ENCODE results near the gene TRPM4. TPM values are rescaled to one million over a fixed set of nuclear protein-coding genes. Genes with fewer than 3 reads are reported as not detected.

Gene TRPM4
- total and polyA plus RNA-seq, 4 experiments from 2014 or later: 0.41 TPM; not detected in 3

DNA sequence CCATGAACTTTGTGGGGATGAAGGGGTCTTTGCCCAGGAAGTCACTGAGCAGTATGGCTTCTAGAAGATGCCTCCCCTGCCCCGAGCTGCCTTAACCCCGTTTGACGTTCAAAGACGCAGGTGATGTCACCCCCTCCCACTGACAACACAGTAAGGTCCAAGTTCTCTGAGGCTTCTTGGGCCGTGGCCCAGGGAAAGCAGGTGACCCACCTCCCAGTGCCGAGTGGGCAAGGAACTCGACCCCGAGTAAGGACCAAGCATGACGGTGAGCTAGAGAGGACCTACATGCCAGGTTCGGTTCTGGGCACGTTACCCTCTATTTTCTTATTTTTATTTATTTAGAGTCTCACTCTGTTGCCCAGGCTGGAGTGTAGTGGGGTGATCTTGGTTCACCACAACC, 86.1 kb downstream of the TRPM4 start:
- Histone ChIP-seq H3K27me3 (ENCODE audit: insufficient read depth, low read length) (no peaks in the 10 kb centered on the region), H3K36me3 (ENCODE audit: insufficient read depth, low read length) (no peaks in the 10 kb centered on the region), H3K4me1 (ENCODE audit: insufficient read depth, low read length) (no peaks in the 10 kb centered on the region), H3K9me3 (ENCODE audit: control insufficient read depth in 1 of 2, low read length in 2 of 2) (no peaks in the 10 kb centered on the region), H3K4me3 (ENCODE audit: low read length in 2 of 2) (no peak overlapping the region), H3K27ac (ENCODE audit: low read depth, low read length) (no peak overlapping the region)
- Mint-ChIP-seq H3K4me1 (no peaks in the 10 kb centered on the region), H3K27me3 (peaks cover 0 to 3% of the 10 kb centered on the region in 2 donors), H3K9me3 (no peaks in the 10 kb centered on the region), H3K27ac (no peak overlapping the region), H3K4me3 (no peak overlapping the region), H3K36me3 (no peaks in the 10 kb centered on the region)
- no peak for DNase-seq
- intact Hi-C loops (cut with micrococcal nuclease): no loop called here
- CTCF ChIA-PET (ENCODE audit: partially characterized antibody): interaction anchor here (1.2 to 1.4 kb wide), 2 partner anchors 8 to 84 kb away, joined by 3 read pairs; no protein-coding TSS in a partner anchor
- POLR2A ChIA-PET (ENCODE audit: partially characterized antibody): no interaction called here

DNA sequence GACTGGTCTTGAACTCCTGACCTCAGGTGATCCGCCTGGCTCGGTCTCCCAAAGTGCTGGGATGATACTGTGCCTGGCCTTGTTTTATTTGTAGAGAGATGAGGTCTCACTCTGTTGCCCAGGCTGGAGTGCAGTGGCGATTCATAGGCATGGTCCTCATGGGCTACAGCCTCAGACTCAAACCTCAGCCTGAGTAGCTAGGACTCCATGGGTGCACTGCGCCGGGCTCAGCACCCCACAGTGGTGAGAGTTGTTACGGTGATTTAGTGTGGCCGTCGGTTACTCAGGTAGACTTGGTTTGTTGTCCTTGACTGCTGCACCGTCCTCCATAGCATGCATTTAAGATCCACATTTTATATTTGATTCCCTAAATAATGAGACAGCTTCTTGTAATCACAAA, 86.7 kb downstream of the TRPM4 start:
- Histone ChIP-seq H3K27me3 (ENCODE audit: insufficient read depth, low read length) (no peaks in the 10 kb centered on the region), H3K27ac (ENCODE audit: low read depth, low read length) (no peak overlapping the region), H3K36me3 (ENCODE audit: insufficient read depth, low read length) (no peaks in the 10 kb centered on the region), H3K9me3 (ENCODE audit: control insufficient read depth in 1 of 2, low read length in 2 of 2) (no peaks in the 10 kb centered on the region), H3K4me3 (ENCODE audit: low read length in 2 of 2) (no peak overlapping the region), H3K4me1 (ENCODE audit: insufficient read depth, low read length) (no peaks in the 10 kb centered on the region)
- no peak for DNase-seq
- POLR2A ChIA-PET (ENCODE audit: partially characterized antibody): no interaction called here
- intact Hi-C loops (cut with micrococcal nuclease): no loop called here
- Mint-ChIP-seq H3K27ac (no peak overlapping the region), H3K4me1 (no peaks in the 10 kb centered on the region), H3K9me3 (no peaks in the 10 kb centered on the region), H3K36me3 (no peaks in the 10 kb centered on the region), H3K27me3 (no peaks in the 10 kb centered on the region), H3K4me3 (no peak overlapping the region)
- CTCF ChIA-PET (ENCODE audit: partially characterized antibody): interaction anchor here (0.7 to 1.2 kb wide), 2 partner anchors 84 to 402 kb away, joined by 3 read pairs; no protein-coding TSS in a partner anchor

DNA sequence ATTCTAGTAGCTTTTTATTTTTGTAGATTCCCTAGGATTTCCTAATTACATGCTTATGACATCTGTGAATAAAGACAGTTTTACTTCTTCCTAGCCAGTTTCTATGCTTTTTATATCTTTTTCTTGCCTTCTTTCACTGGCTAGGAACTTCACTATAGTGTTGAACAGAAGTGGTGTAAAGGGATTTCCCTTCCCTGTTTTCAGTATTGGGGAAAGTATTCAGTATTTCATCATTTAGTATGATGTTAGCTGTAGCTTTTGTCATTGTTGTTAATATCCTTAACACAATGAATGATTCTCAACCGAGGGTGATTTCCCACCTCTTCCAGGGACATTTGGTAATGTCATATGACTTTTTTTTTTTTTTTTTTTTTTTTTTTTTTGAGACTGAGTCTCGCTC, 90.1 kb downstream of the TRPM4 start:
- H3K4me1 Mint-ChIP-seq: no peaks in the 10 kb centered on the region
- POLR2A ChIA-PET (ENCODE audit: partially characterized antibody): no interaction called here
- H3K4me3 Mint-ChIP-seq: no peak overlapping the region
- intact Hi-C loops (cut with micrococcal nuclease): no loop called here
- H3K36me3 Mint-ChIP-seq: no peaks in the 10 kb centered on the region
- CTCF ChIA-PET (ENCODE audit: partially characterized antibody): no interaction called here
- peaks cover 0 to 1% (median 0%) of the 10 kb centered on the region in 8 donors for H3K9me3 Mint-ChIP-seq
- Histone ChIP-seq H3K4me3 (ENCODE audit: low read length in 2 of 2) (no peak overlapping the region), H3K27me3 (ENCODE audit: insufficient read depth, low read length) (peaks cover 7% of the 10 kb centered on the region), H3K4me1 (ENCODE audit: insufficient read depth, low read length) (no peaks in the 10 kb centered on the region), H3K27ac (ENCODE audit: low read depth, low read length) (no peak overlapping the region), H3K36me3 (ENCODE audit: insufficient read depth, low read length) (no peaks in the 10 kb centered on the region), H3K9me3 (ENCODE audit: control insufficient read depth in 1 of 2, low read length in 2 of 2) (no peaks in the 10 kb centered on the region)
- no peak overlapping the region for H3K27ac Mint-ChIP-seq
- H3K27me3 Mint-ChIP-seq: peaks cover 11% of the 10 kb centered on the region in 2 donors
- DNase-seq: no peak

DNA sequence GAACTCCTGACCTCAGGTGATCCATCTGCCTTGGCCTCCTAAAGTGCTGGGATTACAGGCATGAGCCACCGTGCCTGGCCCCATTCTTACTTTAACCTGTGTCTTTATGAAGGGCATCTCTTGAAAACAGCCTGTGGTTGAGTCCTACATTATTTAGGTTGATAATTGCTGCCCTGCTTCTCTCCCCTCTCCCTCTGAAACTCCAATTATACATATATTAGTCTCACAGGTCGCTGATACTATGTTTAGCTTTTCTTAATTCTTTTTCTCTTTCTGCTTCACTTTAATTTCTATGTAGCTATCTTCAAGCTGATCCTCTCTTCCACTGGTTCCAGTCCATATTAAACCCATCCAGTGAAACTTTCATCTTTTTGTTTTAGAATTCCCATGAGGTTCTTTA, 92.3 kb downstream of the TRPM4 start:
- Mint-ChIP-seq H3K27me3 (peaks cover 16 to 17% of the 10 kb centered on the region in 2 donors), H3K9me3 (peaks cover 0 to 1% (median 0%) of the 10 kb centered on the region in 8 donors), H3K4me1 (no peaks in the 10 kb centered on the region), H3K4me3 (no peak overlapping the region), H3K36me3 (no peaks in the 10 kb centered on the region), H3K27ac (no peak overlapping the region)
- Histone ChIP-seq H3K27ac (ENCODE audit: low read depth, low read length) (no peak overlapping the region), H3K9me3 (ENCODE audit: control insufficient read depth in 1 of 2, low read length in 2 of 2) (no peaks in the 10 kb centered on the region), H3K4me1 (ENCODE audit: insufficient read depth, low read length) (no peaks in the 10 kb centered on the region), H3K36me3 (ENCODE audit: insufficient read depth, low read length) (no peaks in the 10 kb centered on the region), H3K27me3 (ENCODE audit: insufficient read depth, low read length) (peaks cover 7% of the 10 kb centered on the region), H3K4me3 (ENCODE audit: low read length in 2 of 2) (no peak overlapping the region)
- ChIA-PET POLR2A (ENCODE audit: partially characterized antibody) (no interaction called here), CTCF (ENCODE audit: partially characterized antibody) (interaction anchor here (0.7 kb wide), 2 partner anchors 12 to 1139 kb away, joined by 3 read pairs; no protein-coding TSS in a partner anchor)
- no peak for DNase-seq
- intact Hi-C loops (cut with micrococcal nuclease): no loop called here

DNA sequence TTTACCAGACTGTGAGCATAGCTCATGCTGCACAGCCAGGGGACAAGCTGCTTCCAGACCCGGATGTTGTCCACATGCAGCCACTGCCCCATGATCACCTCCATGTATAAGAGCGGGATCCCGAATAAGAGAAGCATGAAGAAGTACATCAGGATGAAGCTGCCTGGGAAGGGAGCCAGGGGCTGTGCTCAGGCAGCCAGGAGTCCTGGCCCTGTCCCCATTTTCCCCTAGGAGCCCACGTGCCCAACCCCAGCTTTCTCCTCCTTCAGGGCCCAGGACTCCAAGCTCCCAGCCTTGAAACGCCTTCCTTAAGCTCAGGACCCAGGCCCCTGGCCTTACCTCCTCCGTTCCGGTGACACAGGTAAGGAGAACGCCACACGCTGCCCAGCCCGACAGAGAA, 98.1 kb downstream of the TRPM4 start:
- no peak for DNase-seq
- Mint-ChIP-seq H3K4me3 (no peak overlapping the region), H3K27me3 (peaks cover 27 to 31% of the 10 kb centered on the region in 2 donors), H3K27ac (no peak overlapping the region), H3K4me1 (no peaks in the 10 kb centered on the region), H3K36me3 (peaks cover 2 to 6% of the 10 kb centered on the region in 2 donors), H3K9me3 (peaks cover 3 to 37% (median 26%) of the 10 kb centered on the region in 8 donors)
- intact Hi-C loops (cut with micrococcal nuclease): no loop called here
- H3K4me3 ChIP-seq (ENCODE audit: low read length in 2 of 2): no peak overlapping the region
- no peak overlapping the region for H3K27ac ChIP-seq (ENCODE audit: low read depth, low read length)
- H3K9me3 ChIP-seq (ENCODE audit: control insufficient read depth in 1 of 2, low read length in 2 of 2): peaks cover 0 to 8% of the 10 kb centered on the region in 2 donors
- ChIA-PET CTCF (ENCODE audit: partially characterized antibody) (no interaction called here), POLR2A (ENCODE audit: partially characterized antibody) (no interaction called here)
- H3K4me1 ChIP-seq (ENCODE audit: insufficient read depth, low read length): no peaks in the 10 kb centered on the region
- no peaks in the 10 kb centered on the region for H3K36me3 ChIP-seq (ENCODE audit: insufficient read depth, low read length)
- peaks cover 7% of the 10 kb centered on the region for H3K27me3 ChIP-seq (ENCODE audit: insufficient read depth, low read length)

DNA sequence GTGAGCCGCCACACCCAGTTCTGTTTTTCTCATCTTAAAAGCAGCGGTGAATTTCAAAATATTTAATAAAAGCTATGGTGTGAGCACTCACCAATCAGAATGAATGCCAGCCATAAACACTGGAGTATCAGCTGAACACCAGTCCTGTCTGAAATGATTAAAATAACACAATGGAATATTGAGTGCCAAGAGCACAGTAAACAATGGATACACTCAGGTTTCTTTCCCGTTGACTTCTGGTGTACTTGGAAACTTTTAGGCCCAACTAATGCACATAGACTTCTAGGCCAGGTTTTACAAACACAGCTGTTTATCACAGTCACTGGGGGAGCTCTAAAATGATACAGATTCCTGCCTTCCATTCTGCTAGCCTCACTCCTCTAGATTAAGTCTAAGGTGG, 99.1 kb downstream of the TRPM4 start:
- CTCF ChIA-PET (ENCODE audit: partially characterized antibody): no interaction called here

More for the DNA sequence above, 99.1 kb downstream of the TRPM4 start:
- H3K4me1 Mint-ChIP-seq: no peaks in the 10 kb centered on the region
- DNase-seq: no peak
- no peaks in the 10 kb centered on the region for H3K4me1 ChIP-seq (ENCODE audit: insufficient read depth, low read length)
- peaks cover 0 to 8% of the 10 kb centered on the region in 2 donors for H3K9me3 ChIP-seq (ENCODE audit: control insufficient read depth in 1 of 2, low read length in 2 of 2)
- H3K27ac Mint-ChIP-seq: no peak overlapping the region
- H3K9me3 Mint-ChIP-seq: peaks cover 3 to 40% (median 30%) of the 10 kb centered on the region in 8 donors
- H3K27me3 ChIP-seq (ENCODE audit: insufficient read depth, low read length): peaks cover 5% of the 10 kb centered on the region
- peaks cover 27 to 29% of the 10 kb centered on the region in 2 donors for H3K27me3 Mint-ChIP-seq
- POLR2A ChIA-PET (ENCODE audit: partially characterized antibody): no interaction called here
- no peak overlapping the region for H3K4me3 ChIP-seq (ENCODE audit: low read length in 2 of 2)
- H3K27ac ChIP-seq (ENCODE audit: low read depth, low read length): no peak overlapping the region
- no peak overlapping the region for H3K4me3 Mint-ChIP-seq
- peaks cover 2 to 7% of the 10 kb centered on the region in 2 donors for H3K36me3 Mint-ChIP-seq
- intact Hi-C loops (cut with micrococcal nuclease): no loop called here
- no peaks in the 10 kb centered on the region for H3K36me3 ChIP-seq (ENCODE audit: insufficient read depth, low read length)

Other genes starting within 250 kb of the TRPM4 start
- gene DHDH, start 224.1 kb upstream of the TRPM4 start, total RNA-seq: 1 to 10 TPM; 1.2 to 1.6 TPM
- 1 to 10 TPM in 1 of 2 donors, under 1 TPM in 1; 0.60 to 1.2 TPM for gene DHDH, start 224.1 kb upstream of the TRPM4 start, polyA plus RNA-seq
- 100 to 1,000 TPM; 173 to 183 TPM for gene BAX, start 202.9 kb upstream of the TRPM4 start, total RNA-seq
- 10 to 100 TPM; 56.5 to 66.8 TPM for gene BAX, start 202.9 kb upstream of the TRPM4 start, polyA plus RNA-seq
- 1,000 to 10,000 TPM; 1,304 to 1,371 TPM for gene FTL, start 192.5 kb upstream of the TRPM4 start, total RNA-seq
- gene FTL, start 192.5 kb upstream of the TRPM4 start, polyA plus RNA-seq: 1,000 to 10,000 TPM; 3,537 to 4,474 TPM
- 10 to 100 TPM; 56.2 to 56.4 TPM for gene GYS1, start 164.5 kb upstream of the TRPM4 start, total RNA-seq
- 10 to 100 TPM; 30.6 to 31.4 TPM for gene GYS1, start 164.5 kb upstream of the TRPM4 start, polyA plus RNA-seq
- gene RUVBL2, start 163.9 kb upstream of the TRPM4 start, total RNA-seq: 10 to 100 TPM; 27.9 to 28.5 TPM
- gene RUVBL2, start 163.9 kb upstream of the TRPM4 start, polyA plus RNA-seq: 10 to 100 TPM; 48.6 to 51.9 TPM
- gene LHB, start 140.7 kb upstream of the TRPM4 start, total RNA-seq: not detected
- gene LHB, start 140.7 kb upstream of the TRPM4 start, polyA plus RNA-seq: under 1 TPM in 1 of 2 donors, not detected in 1; 0.49 TPM
- not detected for gene CGB3, start 133.5 kb upstream of the TRPM4 start, total RNA-seq
- not detected for gene CGB3, start 133.5 kb upstream of the TRPM4 start, polyA plus RNA-seq
- gene CGB2, start 125.9 kb upstream of the TRPM4 start, total RNA-seq: not detected
- not detected for gene CGB2, start 125.9 kb upstream of the TRPM4 start, polyA plus RNA-seq
- gene CGB1, start 120.9 kb upstream of the TRPM4 start, total RNA-seq: not detected
- gene CGB1, start 120.9 kb upstream of the TRPM4 start, polyA plus RNA-seq: not detected
- not detected for gene CGB5, start 113.9 kb upstream of the TRPM4 start, total RNA-seq
- not detected for gene CGB5, start 113.9 kb upstream of the TRPM4 start, polyA plus RNA-seq
- not detected for gene CGB8, start 108.7 kb upstream of the TRPM4 start, total RNA-seq
- not detected for gene CGB8, start 108.7 kb upstream of the TRPM4 start, polyA plus RNA-seq
- gene CGB7, start 100.0 kb upstream of the TRPM4 start, total RNA-seq: not detected
- not detected for gene CGB7, start 100.0 kb upstream of the TRPM4 start, polyA plus RNA-seq
- gene NTF4, start 93.0 kb upstream of the TRPM4 start, total RNA-seq: not detected
- gene NTF4, start 93.0 kb upstream of the TRPM4 start, polyA plus RNA-seq: not detected
- not detected for gene KCNA7, start 85.1 kb upstream of the TRPM4 start, total RNA-seq
- not detected for gene KCNA7, start 85.1 kb upstream of the TRPM4 start, polyA plus RNA-seq
- 100 to 1,000 TPM; 675 to 689 TPM for gene SNRNP70, start 72.3 kb upstream of the TRPM4 start, total RNA-seq
- 10 to 100 TPM; 31.5 to 55.2 TPM for gene SNRNP70, start 72.3 kb upstream of the TRPM4 start, polyA plus RNA-seq
- 10 to 100 TPM; 17.7 to 18.6 TPM for gene LIN7B, start 43.4 kb upstream of the TRPM4 start, total RNA-seq
- 1 to 10 TPM; 4.4 to 5.3 TPM for gene LIN7B, start 43.4 kb upstream of the TRPM4 start, polyA plus RNA-seq
- gene C19orf73, start 38.6 kb upstream of the TRPM4 start, total RNA-seq: 1 to 10 TPM; 1.7 to 1.9 TPM
- 1 to 10 TPM; 1.9 to 3.7 TPM for gene C19orf73, start 38.6 kb upstream of the TRPM4 start, polyA plus RNA-seq
- gene PPFIA3, start 38.2 kb upstream of the TRPM4 start, total RNA-seq: 1 to 10 TPM; 4.0 to 4.5 TPM
- under 1 TPM; 0.27 to 0.68 TPM for gene PPFIA3, start 38.2 kb upstream of the TRPM4 start, polyA plus RNA-seq
- gene HRC, start 2.4 kb upstream of the TRPM4 start, total RNA-seq: not detected
- not detected for gene HRC, start 2.4 kb upstream of the TRPM4 start, polyA plus RNA-seq
- 1 to 10 TPM; 4.3 to 5.1 TPM for gene SLC6A16, start 167.4 kb downstream of the TRPM4 start, total RNA-seq
- gene SLC6A16, start 167.4 kb downstream of the TRPM4 start, polyA plus RNA-seq: 1 to 10 TPM; 1.1 to 1.8 TPM
- 100 to 1,000 TPM; 330 to 347 TPM for gene CD37, start 177.6 kb downstream of the TRPM4 start, total RNA-seq
- gene CD37, start 177.6 kb downstream of the TRPM4 start, polyA plus RNA-seq: 100 to 1,000 TPM; 109 to 192 TPM
- not detected for gene TEAD2, start 204.6 kb downstream of the TRPM4 start, total RNA-seq
- gene TEAD2, start 204.6 kb downstream of the TRPM4 start, polyA plus RNA-seq: not detected
- gene DKKL1, start 206.1 kb downstream of the TRPM4 start, total RNA-seq: not detected
- not detected for gene DKKL1, start 206.1 kb downstream of the TRPM4 start, polyA plus RNA-seq
- gene KASH5, start 230.5 kb downstream of the TRPM4 start, total RNA-seq: under 1 TPM; 0.23 to 0.69 TPM
- gene KASH5, start 230.5 kb downstream of the TRPM4 start, polyA plus RNA-seq: not detected